Glomerular visceral epithelial cell (primary cell): ENCODE data around the gene ARL8A.
"Not testable (repeated sequence)": the region's sequence is repeated elsewhere in the genome, so short reads cannot be mapped to it uniquely, and the experiment has no call there.

Experiments
- DNase-seq: peaks from one replicate; pipeline ENCODE4 v3.0.0-alpha.2; 2016; ENCODE audit errors: extremely low spot score

Gene ARL8A

DNA sequence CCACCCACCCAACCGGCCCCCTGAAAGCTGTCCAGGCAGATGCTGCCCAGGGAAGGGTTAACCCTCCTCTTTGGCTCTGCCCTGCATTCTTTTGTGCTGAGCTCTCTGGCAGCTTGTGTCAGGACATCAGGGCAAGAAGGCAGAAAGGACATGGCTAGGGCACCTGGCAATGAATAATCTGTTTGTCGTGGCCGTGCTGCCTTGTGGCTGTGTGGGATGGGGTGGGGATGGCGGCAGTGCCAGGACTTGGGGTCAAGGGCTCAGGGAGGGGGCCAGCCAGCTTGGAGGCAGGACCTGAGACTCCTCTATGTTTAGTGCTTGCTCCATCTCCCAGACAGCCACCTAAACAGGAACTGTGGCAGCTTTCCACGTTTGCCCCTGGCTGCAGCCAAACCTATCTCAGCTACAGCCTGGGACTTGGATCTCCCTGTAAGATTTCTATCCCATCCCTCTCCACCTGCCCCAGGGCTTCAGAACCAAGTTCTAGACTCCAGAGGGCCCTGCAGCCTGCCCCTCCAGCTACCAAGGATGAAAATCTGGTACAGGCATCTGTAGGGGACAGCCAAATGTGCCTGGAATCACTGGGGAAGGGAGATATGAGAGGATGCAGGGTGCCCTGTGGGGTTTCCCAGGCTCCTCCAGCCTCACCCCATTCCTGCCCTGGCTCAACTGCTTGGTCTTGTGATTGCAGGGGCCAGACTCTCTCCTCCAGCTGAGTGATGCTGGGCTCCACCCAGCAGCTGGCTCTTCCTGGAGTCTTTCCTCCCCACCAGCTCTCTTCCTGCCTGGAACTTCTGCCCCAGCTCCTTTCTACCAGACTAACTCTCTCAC lies 31.5 kb downstream of the ARL8A start:
- DNase-seq: peak; percentile 82

DNA sequence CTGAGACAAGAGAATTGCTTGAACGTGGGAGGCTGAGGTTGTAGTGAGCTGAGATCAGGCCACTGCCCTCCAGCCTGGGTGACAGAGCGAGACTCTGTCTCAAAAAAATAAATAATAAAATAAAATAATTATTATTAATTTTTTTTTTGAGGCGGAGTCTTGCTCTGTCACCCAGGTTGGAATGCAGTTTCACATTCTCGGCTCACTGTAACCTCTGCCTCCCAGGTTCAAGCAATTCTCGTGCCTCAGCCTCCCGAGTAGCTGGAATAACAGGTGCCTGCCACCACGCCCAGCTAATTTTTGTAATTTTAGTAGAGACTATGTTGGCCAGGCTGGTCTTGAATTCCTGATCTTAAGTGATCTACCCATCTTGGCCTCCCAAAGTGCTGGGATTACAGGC lies 32.9 kb downstream of the ARL8A start:
- DNase-seq: not testable (repeated sequence)

GRCh38 chr1:202110977-202111376 lies 33.6 kb downstream of the ARL8A start:
- no peak for DNase-seq

DNA sequence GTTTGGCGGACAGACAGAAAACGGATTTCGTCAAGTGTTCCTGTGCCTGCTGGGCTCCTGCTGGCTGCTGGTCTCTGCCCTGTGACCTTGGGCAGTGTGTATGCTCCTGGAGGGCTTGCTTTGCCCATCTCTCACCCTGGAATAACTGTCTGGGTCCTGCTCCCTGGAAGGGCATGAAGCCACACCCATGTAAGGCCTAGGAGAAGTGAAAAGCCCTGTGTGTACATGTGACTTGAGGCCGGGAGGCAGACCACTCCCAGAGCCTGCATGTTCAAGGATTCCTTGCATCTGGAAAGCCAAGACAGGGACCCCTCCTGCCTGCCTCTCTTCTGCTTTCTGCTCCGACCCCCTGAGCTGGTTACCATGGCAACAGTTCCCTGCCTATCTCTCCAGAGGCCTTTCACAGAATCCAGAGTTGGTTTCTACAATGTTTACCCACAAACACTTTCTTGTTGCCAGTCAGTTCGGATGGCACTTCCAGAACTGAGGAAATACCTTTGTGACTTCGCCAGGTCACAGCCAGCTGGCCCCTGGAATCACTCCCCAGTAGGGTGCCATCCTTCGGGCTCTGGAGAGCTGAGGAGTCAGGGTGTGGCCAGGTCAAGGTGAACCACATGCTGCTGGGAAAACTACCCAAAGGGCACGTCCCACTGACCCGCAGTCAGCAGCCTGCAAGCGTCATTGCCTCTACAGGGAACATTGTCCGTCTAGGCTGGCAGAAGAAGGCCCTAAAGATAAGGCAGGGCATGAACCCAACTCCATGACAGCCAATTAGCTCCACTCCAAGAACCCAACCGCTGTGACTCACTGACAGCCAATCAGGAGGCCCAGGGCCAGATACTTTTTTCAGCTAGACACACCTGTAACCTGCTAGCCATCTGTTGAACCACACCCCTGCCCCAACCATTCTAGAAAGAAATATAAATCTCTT lies 36.5 kb downstream of the ARL8A start:
- no peak for DNase-seq

DNA sequence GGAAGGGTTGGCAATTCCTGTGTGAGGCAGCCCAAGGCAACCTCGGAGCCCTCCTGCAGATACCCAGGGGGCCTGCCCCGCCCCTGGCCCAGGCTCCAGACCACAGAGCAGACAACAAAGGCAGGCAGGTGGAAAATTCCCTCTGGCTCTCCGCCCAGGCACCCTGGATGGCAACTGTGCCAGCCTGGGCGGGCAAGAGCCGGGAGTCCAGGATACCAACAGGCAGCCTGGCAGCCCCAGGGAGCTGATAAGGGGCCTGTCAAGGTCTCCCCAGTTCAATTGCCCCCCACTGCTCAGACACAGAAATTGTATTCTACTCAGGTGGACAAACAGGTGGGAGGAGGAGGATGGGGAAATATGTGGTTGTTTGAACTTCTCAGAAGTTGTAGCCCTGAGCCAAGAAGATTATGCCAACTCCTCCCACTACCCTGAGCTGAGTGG lies 37.2 kb downstream of the ARL8A start:
- DNase-seq: peak; percentile 78

DNA sequence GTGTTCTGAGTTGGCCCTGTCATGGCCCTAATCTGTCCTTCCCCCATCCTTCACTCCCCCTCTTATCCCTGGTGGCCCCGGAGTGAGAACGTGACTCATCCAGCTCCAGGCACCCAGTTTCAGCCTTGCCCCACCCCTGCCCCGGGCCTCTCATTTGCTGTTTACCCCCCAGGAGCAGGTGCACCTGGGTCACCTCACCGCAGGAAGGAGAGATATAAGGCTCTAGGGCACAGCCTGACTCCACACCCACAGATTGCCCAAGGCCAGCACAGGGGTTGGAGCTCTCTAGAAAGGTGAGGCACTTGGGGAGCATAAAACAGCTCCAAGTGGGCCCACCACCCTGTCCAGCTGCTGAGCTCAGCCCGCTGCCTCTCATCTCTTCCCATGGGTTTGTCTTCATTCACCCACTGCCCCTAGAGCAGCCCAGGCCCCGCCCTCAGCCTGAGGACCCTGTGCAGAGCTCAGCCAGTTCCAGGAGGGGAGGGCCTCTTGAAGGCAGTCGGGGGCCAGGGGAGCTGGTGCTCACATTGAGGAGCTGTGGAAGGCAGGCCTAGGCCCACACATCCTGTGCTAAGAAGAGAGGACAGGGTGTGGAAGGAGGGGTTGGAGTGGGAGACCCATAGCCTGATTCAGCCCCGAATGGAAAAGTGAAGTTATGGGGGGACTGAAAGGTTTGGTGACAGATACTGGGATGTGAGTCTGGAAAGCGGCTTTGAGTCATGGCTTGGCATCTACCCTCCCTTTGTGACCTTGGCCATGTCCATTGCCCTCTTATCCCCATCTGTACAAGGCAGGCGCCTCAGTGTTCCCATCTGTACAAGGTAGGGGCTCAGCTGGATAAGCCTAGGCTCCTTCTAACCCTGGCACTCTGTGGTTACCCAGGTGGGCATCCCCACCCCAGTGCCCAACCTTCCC lies 37.9 kb downstream of the ARL8A start:
- DNase-seq: peak; percentile 47

GRCh38 chr1:202105571-202106339 lies 38.8 kb downstream of the ARL8A start:
- DNase-seq: peak; percentile 68

GRCh38 chr1:202104073-202104472 lies 40.5 kb downstream of the ARL8A start:
- DNase-seq: no peak

DNA sequence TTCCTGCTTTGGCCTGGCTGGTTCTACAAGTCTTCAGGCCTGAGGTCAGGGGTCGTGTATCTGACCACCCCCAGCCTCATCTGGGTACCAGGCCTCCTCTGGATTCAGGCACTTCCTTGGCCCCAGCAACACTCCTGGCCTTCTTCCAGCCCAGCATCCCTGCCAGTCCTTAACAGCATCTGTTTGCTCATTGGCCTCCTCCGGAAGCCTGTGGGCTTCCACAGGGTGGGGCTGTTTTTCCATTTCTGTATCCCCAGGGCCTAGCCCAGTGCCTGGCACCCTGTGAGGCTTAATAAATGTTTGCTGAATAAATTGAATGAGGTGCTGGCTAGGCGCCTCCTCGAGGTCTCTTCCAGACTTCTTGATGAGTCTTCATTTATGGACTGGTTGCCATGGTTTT lies 43.4 kb downstream of the ARL8A start:
- no peak for DNase-seq

DNA sequence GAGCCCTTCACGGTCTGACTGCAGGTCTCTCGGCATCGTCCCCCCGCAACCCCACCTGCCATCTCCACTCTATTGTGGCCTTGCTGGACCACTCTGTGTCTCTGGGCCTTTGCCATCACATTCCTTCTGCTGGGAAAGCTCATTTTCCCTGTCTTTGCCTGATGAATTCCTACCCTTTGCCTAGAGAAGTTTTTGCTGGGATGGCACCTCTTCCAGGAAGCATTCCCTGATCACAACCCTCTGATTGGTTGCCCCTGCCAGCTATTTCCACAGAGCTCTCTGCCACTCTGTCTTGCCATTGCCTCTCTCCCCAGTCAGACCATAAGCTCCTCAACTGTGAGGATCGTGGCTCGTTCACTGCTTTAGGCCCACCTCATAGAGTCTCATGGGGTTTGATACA lies 50.7 kb downstream of the ARL8A start:
- DNase-seq: no peak

DNA sequence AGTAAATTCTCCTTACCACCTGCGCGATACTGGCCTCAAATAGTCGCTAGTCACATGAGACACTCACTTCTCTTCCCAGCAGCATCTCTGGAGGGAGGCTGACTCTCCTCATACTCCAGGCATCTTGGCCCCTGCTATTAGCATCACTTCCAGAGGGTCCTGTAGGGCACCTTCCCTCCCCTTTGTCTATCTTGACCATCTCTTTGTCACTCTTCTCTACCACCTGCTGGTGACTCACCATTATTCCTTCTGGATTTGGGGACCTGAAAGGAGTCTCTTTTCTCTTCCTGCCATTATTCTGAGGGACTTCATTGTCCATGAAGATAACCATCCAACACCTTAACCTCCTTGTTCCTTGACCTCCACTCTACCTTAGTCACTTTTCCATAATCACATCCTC lies 53.5 kb downstream of the ARL8A start:
- DNase-seq: no peak

- DNase-seq: no peak
These were observed 56.3 kb downstream of the ARL8A start for GRCh38 chr1:202088206-202088605.

DNA sequence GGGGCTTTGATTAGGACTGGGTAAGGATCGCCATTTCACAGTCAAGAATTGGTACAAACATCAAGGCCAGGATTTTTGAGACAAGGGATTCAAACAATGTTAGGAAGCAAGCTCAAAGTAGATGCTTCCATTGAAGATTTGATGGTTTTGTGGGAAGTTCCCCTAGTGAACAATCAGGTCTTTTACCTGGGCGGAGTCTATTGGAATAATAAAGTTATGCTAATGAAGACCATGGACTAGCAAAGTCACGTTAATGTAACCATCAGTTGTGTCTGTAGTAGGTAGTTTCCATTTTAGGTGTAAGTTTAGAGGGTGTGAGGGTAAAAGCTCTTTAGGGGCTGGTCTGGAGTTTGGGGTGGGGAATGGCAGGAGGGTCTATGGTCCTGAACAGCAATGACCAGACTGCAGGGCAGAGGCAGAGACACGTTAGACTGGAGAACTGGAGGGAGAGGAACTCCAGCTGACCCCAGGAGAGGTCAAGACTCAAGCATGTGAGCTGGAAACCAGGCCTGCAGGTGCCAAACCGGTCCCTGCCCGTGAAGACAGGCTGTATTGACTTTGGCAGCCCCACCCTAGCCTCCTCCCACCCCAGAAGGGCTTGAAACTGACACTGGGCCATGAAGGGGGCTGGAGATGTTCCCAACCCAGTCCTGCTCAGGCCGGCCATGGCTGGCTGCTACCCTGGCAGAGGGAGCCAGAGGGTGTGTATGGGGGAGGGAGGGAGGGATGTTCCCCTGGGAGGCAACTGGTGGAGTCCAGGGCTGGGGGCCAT lies 57.8 kb downstream of the ARL8A start:
- no peak for DNase-seq

GRCh38 chr1:202085682-202086373 lies 58.7 kb downstream of the ARL8A start:
- DNase-seq: no peak

DNA sequence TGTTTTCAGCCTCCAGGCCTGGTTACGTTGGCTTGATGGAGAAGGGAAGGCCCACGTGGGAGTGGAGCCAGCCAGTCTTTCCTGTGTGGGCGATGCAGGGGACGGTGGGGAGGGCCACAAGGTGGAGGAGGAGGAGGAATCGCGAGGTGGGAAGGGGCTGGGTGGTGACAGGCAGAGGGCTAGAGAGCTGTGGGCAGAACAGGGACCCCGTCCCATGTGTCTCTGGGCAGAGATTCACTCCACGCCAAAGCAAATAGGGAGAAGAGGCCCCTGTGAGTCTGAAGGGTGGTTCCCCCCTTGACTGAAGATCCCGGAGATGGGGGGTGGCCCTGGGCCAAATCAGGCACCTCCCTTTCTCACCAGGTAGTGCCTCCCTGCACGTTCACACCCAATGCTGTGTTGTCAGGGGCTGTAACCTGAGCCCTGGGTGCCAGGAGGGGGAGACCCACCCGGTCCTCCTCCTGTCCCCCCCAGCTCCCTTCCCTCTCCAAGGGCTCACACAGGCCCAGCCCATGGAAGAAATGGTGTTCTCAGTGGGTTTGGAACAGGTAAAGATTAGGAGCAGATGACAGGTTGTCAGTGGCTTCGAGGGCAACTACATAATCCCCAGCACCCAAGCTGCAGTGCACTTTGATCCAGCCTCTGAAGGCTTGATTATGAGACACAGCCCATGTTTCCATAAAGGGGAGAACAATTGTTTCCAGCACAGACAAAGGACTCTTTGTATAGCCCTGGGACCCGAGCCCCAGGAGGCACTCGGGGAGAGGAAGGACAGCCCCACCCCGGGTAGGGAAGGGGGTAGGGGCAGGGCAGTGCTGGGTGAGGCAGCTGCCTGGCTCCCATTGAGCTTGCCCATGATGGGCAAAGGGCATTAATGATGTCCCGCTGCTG lies 59.5 kb downstream of the ARL8A start:
- no peak for DNase-seq
